Measurements from ENCODE around the gene ZNF774.

DNA sequence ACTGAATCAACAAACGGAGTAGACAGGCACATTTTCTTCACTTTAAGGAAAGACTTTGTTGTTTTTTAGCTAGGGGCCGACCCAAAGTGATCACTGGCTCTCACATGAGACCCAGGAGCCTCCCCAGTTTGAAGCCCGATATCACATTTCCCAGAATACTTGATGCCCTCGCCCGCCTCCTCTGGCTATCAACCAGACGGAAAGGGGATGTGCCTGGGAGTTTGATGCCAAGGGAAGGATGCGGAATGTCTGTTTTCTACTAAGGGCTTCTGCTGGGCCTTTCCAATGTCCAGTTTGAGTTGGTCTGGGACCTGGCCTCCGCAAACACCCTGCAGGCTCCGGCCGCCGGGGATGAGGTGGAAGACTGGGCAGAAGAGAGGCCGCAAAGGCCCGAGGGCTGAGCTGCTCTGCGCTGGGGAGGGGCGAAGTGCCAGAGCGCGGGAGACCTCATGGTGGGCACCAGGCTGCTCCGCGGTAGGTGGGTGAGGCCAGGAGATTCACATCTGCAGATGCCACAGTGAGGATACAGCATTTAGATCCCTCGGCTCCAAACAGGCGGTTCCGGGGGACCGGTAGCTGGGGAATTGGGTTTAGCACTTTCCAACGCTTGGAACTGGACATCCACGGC is 491 bp upstream of the ZNF774 start:
- TF ChIP-seq EZH2 (IDR thresholded peaks at IDR 0.05; ENCODE audit: insufficient read depth, poor library complexity, severe bottlenecking) (no peak), EZH2phosphoT487 (IDR thresholded peaks at IDR 0.05; ENCODE audit: insufficient read depth, low read depth) (no peak)

Measured in GM23248 (cell line).